CD4-positive, alpha-beta T cell treated with Interleukin-6 at 100 ng/mL for 8 hours (primary cell): ENCODE measurements around the gene ZNF581.

Experiments used
- DNase-seq: peaks from one replicate; pipeline ENCODE4 v3.0.0-alpha.2; 2020; ENCODE audit warnings: mixed read lengths, low spot score

The ZNF581 gene

DNA sequence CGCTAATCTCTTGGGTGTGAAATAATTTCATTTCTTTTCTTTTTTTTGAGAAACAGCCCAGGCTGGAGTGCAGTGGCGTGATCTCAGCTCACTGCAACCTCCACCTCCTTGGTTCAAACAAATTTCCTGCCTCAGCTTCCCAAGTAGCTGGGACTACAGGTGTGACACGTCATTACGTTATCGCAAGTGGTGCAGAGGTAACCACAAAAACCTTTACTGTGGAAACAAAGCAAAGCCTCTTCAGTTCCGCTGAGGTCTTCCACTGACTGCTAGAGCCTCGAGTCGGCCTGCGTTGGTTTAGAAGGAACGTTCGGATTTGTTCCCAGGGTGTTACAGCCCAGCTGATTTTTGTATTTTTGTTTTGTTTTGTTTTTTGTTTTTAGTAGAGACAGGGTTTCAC is 17.1 kb upstream of the ZNF581 start:
- DNase-seq, result peak; percentile 82

- DNase-seq, result peak; percentile 90
Measured at GRCh38 chr19:55632463-55632834, 11.0 kb upstream of the ZNF581 start.

DNA sequence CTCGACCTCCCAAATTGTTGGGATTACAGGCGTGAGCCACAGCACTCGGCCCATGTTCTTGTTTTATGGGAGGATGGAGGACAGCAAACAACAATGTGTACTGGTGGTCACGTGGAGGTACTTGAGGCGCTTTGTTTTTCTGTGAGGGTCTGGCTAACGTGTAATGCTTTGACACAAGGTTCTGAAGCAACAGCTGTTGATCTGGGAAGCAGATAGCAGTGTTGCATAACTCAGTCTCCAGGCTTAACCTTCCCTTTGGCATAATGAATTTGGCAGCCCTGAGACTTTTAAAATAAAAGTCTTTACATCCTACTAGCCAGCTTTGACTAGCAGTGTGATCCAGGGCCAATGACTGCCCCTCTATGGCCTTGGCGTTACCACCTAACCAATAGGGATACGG is 9.6 kb upstream of the ZNF581 start:
- no peak for DNase-seq

DNA sequence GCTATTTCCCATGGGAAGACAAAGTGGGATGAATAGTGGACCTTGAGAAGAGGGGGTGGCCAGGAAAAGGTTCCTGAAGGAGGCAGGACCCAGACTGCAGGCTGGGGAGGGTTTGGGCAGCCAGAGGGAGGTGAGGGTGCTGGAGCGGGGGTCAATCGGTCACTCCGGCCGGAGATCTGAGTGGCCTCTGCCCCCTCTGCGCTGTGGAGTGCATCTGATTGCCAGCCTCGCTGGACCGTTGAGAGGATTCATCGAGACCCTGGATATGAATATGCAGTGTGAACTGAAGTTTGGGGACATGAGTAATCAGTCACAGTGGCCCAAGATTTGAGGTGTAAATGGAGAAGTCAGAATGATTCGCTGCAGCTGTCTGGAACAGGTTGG is 8.1 kb upstream of the ZNF581 start:
- no peak for DNase-seq

DNA sequence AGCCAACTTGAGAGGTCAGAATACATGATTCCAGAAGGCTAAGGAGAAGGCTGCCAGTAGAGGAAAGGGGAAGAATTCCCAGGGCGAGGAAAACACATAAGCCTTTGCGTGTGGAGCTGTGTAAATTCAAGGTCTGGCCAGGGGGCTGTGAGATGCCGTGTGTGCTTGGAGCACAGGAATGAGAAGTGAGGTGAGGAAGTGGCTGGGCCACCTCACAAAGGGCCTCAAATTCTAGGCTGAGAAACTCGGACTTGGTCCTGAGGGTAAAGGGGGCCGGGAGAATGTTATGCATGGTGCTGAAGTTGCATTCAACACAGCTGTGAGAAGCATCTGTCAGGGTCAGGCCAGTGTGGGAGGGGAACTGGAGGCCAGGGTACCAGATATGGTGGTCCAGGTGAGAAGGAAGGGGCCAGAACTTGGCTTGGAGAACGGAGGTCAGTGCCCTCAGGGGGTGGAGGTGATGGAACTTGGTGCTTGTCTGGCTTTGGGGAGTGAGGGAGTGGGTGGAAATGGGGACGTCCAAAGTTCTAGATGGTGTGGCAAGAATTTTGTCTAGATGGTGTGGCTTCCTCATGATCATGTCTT is 7.5 kb upstream of the ZNF581 start:
- DNase-seq, result no peak

GRCh38 chr19:55636723-55637122 is 6.7 kb upstream of the ZNF581 start:
- DNase-seq, result no peak

DNA sequence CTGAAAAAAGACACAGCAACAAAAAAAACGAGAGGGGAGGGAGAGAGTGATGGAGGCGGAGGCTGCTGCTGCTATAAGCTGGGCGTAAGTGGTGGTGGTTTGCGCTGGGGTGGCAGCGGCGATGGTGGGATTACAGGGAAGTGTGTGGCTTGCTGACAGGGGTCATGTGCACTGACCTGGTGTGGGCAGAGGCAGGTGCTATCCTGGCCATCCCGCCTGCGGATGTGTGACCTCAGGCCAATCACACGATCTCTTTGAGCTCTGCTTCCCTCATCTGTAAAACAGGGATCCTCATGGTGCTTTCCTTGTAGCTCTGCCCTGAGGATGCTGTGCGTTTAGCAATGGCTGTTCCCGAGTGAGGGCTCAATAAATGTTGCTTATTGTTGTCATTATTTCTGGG is 5.9 kb upstream of the ZNF581 start:
- DNase-seq, result no peak

DNA sequence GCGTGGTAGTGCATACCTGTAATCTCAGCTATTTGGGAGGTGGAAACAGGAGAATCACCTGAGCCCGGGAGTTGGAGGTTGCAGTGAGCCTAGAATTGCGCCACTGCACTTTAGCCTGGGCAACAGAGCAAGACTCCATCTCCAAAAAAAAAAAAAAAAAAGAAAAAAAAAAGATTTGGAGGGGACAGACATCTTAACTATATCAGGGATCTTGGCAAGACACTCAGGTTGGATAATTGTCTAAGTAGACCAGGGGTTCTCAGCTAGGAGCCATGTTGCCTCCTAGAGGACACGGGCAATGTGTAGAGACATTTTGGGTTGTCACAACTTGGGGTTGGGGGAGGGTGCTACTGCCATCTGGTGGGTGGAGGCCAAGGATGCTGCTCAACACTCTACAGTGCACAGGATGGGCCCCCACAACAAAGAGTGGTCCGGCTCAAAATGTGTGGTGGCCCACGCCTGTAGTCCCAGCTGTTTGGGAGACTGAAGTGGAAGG is 4.5 kb upstream of the ZNF581 start:
- peak; percentile 42 for DNase-seq

DNA sequence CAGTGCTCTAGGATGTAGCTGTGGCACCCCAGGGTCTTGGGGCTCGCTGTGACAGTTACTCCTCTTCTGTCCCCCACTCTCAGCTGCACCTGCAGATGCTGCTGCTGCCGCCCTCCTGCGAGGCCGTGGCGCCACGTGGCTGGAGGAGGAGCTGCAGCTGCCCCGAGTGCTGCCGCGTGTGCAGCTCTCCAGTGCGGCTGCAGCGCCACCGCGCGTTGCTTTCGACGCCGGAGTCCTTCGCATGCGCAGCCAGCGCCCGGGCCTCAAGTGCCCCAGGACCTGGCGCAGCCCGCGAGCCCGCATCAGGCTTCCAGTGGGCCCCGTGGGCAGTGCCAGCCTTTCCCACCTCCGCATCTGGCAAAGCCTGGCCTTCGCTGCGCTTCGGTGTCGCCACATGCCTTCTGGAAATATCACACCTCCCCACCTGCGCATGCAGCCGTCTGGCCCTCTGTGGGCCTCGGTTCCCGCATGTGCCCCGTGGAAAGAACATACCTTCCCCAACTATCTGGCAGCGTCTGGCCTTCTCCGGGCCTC is 3.3 kb upstream of the ZNF581 start:
- DNase-seq, result peak; percentile 75

- peak; percentile 39 for DNase-seq
Measured at GRCh38 chr19:55640577-55641425, 2.6 kb upstream of the ZNF581 start, which contains the start of gene ZNF580. Gene ZNF580 (plus strand): TSS chr19:55641002. CDS start chr19:55642509, 1,507 bp downstream.

- peak; percentile 23 for DNase-seq
Measured at GRCh38 chr19:55641426-55642152, 1.9 kb upstream of the ZNF581 start.

GRCh38 chr19:55642153-55643002 is 1.1 kb upstream of the ZNF581 start:
- no peak for DNase-seq

GRCh38 chr19:55643887-55644176 is 383 bp downstream of the ZNF581 start:
- DNase-seq, result no peak

DNA sequence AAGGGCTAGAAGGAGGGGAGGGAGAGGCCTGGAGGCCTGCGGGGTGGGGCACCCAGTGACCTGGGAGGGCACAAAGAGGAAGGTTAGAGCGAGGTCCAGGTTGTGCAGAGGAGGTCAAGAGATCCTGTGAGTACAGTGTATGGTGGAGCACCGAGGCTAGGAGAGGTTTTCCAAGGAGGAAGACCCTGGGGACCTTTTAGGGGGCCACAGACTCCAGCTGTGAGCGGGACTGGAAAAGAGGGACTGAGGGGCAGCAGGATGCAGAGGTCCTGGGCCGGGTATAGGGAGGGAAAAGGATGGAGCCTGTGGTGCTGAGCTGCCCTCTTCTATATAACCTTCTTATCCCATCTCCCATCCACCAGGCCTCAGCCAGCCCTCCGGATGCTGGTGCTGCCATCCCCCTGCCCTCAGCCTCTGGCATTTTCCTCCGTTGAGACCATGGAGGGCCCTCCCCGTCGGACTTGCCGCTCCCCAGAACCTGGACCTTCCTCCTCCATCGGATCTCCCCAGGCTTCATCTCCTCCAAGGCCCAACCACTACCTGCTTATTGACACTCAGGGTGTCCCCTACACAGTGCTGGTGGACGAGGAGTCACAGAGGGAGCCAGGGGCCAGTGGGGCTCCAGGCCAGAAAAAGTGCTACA is 863 bp downstream of the ZNF581 start:
- DNase-seq, result no peak

GRCh38 chr19:55644842-55645511 is 1.5 kb downstream of the ZNF581 start:
- no peak for DNase-seq

- no peak for DNase-seq
Measured at GRCh38 chr19:55645512-55645881, 2.0 kb downstream of the ZNF581 start.

- no peak for DNase-seq
Measured at GRCh38 chr19:55646889-55647731, 3.7 kb downstream of the ZNF581 start.

DNA sequence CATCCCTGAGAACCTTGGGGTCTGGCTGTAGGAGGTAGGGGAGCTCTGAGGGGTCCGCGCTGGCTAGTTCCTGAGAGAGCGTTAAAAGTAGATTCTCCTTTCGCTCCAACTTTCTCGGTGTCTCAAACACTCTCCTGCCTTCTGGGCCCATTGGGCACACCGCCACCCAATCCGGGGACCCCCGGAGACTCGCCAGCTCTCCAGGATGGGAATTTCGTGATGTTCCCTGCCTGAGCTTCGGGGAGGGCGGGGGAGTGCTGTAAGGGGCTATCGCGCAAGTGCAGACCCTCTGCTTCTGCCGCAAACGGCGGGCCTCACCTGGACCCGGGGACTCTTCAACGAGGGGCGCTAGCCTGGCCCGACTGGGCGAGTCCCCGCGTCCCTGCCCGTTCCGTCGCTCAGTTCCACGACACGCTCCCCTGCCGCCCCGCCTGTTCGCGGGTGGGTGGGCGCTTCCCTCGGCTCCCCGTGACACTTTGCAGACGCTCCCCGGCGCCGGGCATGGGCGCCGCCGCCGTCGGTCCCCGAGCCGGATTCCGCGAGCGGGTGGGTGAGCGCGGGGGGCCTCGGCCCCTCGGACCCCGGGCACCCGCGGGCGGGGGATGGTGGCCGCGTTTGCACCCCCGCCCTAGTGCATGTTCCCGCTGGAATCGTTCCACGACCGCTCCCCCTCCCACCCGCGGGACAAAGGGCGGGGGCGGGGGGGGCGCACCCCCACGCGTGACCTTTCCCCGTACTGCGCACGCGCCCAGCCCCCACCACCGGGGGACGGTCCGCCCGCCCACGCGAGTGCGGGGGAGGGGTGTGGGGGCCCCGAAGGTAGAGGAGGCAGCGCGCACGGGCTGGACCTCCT is 4.5 kb downstream of the ZNF581 start, which contains the start of gene CCDC106:
Gene CCDC106 (plus strand): TSS at position 481 of the 853 bp plus-strand sequence. CDS start 835 bp downstream, outside the sequence.
- peak; percentile 34 for DNase-seq
